A549 treated with ZK216348 at 1 μM for 4 hours (cell line): ENCODE measurements around the gene CELSR2. TPM values are rescaled to one million over a fixed set of nuclear protein-coding genes. Genes with fewer than 3 reads are reported as not detected.

Source experiments
- total RNA-seq: library from RNA; stranded (reverse); fragments of 200-300 nt; extraction: Qiagen RNA extraction; gene quantifications from 5 replicates; pipeline ENCODE4 v1.2.3, GENCODE V29; 2022; ENCODE audit warnings: low read depth

The CELSR2 gene
- 2.8 to 6.6 TPM (median 5.5 TPM) in 5 replicates for total RNA-seq

GRCh38 chr1:109248797-109249629 lies at the start of gene CELSR2:
Gene CELSR2 (plus strand): TSS chr1:109249539. CDS start chr1:109250080, 541 bp downstream.

DNA sequence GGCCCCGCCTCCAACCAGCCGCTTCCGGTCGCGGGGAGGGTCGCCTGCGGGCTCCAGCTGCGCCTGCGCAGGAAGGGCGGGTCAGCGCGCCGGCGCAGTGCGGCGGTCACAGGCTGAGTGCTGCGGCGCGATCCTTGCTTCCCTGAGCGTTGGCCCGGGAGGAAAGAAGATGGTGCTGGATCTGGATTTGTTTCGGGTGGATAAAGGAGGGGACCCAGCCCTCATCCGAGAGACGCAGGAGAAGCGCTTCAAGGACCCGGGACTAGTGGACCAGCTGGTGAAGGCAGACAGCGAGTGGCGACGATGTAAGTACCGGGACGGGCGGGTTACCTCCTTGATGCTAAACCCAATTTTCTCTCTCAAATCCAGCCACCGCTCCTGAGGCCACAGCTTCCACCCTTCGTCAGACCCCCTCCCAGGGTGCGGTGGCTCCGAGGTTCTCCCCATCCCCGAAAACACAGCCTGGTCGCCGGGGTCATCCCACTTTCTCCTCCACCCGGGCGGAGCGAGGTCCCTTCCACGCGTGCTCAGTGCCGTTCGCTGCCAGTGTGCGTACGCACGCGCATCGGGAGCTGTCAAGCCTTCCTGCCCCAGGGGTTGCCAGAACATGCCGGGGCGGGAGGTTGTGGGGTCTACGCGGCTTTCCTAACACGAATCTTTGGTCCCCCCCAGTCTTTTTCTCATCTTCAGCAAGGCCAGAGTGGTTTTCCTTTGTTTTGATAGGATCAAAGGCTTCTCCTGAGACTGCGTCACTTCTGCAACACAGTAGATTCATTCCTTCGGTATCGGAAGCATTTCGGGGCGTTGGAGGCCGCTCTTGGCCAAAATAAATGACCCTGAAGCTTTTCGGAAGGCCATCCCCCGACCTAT lies 35.3 kb upstream of the CELSR2 start, which contains the start of gene SARS1:
TSS of gene SARS1 (plus strand) at position 95 of the 870 bp plus-strand sequence. CDS start at position 170, 75 bp downstream.

GRCh38 chr1:109282952-109283747 lies 33.8 kb downstream of the CELSR2 start, which contains the start of gene PSRC1:
Gene PSRC1 (minus strand): TSS chr1:109283145.

GRCh38 chr1:109306832-109307273 lies 57.5 kb downstream of the CELSR2 start, which contains the start of gene MYBPHL:
Gene MYBPHL (minus strand): TSS chr1:109307011. CDS start chr1:109306991, 20 bp downstream.

Other genes starting within 250 kb of the CELSR2 start
- gene WDR47, start 207.4 kb upstream of the CELSR2 start, total RNA-seq = 5.3 to 8.6 TPM (median 8.3 TPM) in 5 replicates
- gene TAF13, start 173.5 kb upstream of the CELSR2 start, total RNA-seq = 15.7 to 41.3 TPM (median 25.5 TPM) in 5 replicates
- gene TMEM167B, start 158.8 kb upstream of the CELSR2 start, total RNA-seq = 7.4 to 11.3 TPM (median 8.3 TPM) in 5 replicates
- gene ELAPOR1, start 135.4 kb upstream of the CELSR2 start, total RNA-seq = 0.38 to 0.87 TPM (median 0.52 TPM) in 5 replicates
- 89.7 to 104 TPM (median 97.2 TPM) in 5 replicates for gene SARS1, start 35.6 kb upstream of the CELSR2 start, total RNA-seq
- gene PSRC1, start 33.6 kb downstream of the CELSR2 start, total RNA-seq = 16.1 to 25.4 TPM (median 24.0 TPM) in 5 replicates
- gene MYBPHL, start 57.5 kb downstream of the CELSR2 start, total RNA-seq = not detected in 5 replicates
- gene SORT1, start 148.4 kb downstream of the CELSR2 start, total RNA-seq = 3.0 to 4.9 TPM (median 3.9 TPM) in 5 replicates
- 100 to 110 TPM (median 104 TPM) in 5 replicates for gene PSMA5, start 176.9 kb downstream of the CELSR2 start, total RNA-seq
- 0.07 to 0.18 TPM (median 0.08 TPM) in 5 replicates for gene SYPL2, start 217.0 kb downstream of the CELSR2 start, total RNA-seq
- 0.92 to 2.7 TPM (median 2.5 TPM) in 5 replicates for gene ATXN7L2, start 234.4 kb downstream of the CELSR2 start, total RNA-seq
- gene CYB561D1, start 244.6 kb downstream of the CELSR2 start, total RNA-seq = 3.6 to 6.1 TPM (median 5.0 TPM) in 5 replicates